HG03469 (cell line): ENCODE data around the gene PRDM12.
"Not testable (repeated sequence)": the region's sequence is repeated elsewhere in the genome, so short reads cannot be mapped to it uniquely, and the experiment has no call there.

ENCODE experiments used
- ATAC-seq: cut with Tn5 transposase; IDR thresholded peaks from one replicate; pipeline ENCODE4 v1.9.1; 2021; ENCODE audit warnings: mild to moderate bottlenecking, moderate library complexity, moderate number of reproducible peaks; ENCODE audit not compliant: unreplicated experiment

The PRDM12 gene

GRCh38 chr9:130663258-130663976, 977 bp upstream of the PRDM12 start:
- ATAC-seq = no peak

- ATAC-seq = no peak
Observed at GRCh38 chr9:130663977-130664250, 480 bp upstream of the PRDM12 start.

DNA sequence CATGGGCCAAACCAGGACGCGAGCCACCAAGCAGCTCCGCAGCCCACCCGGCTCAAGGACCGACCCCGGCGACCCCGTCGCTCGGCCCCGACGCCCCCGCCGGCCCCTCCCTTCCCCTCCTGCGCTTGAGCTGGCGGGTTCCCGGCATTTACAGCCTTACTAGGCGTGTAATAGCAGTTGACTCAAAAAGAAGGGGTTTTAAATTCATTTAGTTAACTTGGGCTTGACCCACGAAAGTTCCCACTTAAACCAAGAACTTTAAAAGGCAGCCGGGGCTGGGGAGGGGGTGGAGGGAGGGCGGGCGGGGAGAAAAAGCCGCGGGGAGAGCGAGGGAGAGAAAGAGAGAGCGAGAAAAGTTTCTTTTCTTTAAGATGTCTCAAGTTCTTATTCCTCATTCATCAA, 636 bp downstream of the PRDM12 start:
- no peak for ATAC-seq

DNA sequence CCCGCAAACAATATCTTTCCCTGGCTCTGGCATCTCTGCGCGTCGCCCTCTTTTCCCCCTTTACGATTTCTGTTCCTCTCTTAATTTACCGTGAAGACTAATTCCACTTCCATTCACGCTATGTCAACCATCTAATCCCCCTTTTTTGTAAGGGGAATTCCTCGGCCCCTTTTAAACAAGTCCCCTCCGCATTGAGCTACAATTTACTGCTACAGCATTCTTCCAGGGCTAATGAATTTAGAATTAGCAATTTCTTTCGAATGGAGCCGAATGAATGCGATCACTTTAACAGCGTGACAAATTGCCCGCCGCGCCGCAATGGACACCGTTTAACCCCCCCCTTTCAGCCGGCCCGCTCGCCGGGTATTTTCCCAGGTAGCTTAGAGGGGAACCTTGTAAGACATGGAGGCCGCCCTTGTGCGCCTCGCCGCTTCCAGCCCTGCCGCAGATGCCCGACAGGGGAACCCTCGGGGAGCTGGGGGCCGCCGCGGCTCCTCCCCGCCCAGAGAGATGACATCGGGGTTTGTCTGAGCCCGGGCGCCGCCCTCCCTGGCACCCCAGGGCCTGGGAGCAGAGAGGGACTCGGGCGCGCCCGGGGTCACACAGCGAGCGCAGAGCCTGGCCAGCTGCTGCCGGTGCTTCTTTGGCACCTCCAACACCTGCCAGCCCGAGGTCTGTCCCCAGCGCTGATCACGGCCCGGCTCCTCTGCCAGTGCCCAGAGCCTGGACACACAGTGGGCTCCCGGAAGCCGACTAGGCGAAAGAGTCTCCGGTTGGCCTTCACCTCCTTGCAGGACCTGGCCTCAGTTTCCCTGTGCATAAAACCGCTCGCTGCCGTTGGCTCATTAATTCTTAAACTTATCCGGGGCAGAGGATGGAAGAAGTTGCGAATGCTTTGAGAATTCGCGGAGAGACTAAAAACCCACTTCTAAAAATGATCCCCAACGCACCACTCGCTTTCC, 1.3 kb downstream of the PRDM12 start:
- no peak for ATAC-seq

DNA sequence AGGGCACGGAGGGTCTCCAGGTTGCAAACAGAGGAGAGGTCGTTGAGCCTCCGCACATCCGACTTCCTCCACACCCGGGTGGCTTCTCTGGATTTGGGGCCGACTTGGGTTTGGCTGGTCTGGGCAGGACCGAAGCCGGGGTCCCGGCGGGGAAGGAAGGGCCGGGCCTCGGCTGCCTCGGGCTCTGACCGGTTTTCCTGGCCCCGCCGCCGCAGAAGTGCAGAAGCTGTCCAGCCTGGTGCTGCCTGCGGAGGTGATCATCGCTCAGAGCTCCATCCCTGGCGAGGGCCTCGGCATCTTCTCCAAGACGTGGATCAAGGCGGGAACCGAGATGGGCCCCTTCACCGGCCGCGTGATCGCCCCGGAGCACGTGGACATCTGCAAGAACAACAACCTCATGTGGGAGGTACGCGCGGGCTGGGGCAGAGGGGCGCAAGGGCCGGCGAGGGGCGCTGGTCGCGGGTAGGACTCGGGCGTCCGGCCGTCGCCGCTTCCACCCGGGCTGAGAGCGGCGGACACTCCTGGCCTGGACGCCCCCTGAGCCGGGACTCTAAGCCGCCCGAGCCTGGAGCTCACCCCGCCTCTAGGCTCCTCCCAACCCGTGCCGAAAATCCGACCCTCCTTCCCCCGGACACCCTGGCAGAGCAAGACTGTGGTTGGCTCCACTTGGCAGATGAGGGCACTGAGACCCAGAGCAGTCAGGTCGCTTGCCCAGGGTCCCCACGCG, 2.2 kb downstream of the PRDM12 start:
- no peak for ATAC-seq

DNA sequence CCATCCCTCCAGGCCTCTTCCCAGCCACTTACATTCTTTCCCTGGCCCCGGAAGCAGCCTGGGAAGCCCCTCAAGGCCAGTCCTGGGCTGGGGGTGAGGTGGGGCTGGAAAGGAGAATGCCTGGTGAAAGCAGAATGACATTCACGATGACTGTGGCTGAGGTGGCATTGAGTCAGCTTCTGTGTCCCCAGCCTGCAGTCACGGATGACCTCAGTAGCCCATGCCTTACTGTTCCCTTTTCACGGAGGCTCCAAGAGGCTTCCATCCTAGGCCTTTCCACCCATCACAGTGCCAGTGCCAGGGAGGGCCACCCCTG, 2.7 kb downstream of the PRDM12 start:
- ATAC-seq = no peak

DNA sequence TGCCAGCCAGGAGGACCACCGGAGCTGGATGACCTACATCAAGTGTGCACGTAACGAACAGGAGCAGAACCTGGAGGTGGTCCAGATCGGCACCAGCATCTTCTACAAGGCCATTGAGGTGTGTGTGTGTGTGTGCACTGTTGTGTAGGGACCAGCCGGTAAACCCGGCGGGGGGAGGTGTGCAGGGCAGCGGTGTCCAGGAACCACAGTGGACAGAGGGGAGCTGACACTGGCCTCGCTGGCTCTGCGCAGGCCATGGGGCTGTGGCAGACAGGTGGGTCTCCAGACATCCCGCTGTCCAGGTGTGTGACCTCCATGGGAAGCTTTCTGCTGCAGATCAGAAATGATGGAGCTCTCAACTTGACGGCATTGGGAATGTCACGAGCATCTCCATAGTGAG, 3.8 kb downstream of the PRDM12 start:
- ATAC-seq = no peak

- no peak for ATAC-seq
Observed at GRCh38 chr9:130668659-130669058, 4.3 kb downstream of the PRDM12 start.

- ATAC-seq = no peak
Observed at GRCh38 chr9:130669965-130670364, 5.6 kb downstream of the PRDM12 start.

- no peak for ATAC-seq
Observed at GRCh38 chr9:130670644-130671043, 6.2 kb downstream of the PRDM12 start.

DNA sequence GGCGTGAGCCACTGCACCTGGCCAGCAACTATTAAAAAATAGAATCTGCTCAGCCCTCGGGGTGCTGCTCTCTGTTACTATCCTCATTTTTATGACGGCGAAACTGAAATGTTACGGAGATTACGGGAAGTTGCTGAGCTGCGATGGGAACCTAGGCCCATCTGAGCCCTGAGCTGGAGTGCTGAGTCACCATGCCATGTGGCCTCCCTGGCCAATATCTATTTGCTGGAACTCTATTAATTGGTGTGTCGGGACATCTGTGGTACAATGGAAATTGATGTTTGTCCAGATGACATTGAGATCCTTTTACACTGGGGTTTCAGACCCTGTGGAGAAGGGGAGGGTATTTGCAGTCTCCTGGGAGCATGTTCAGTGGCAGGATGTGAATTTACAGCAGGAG, 8.1 kb downstream of the PRDM12 start:
- ATAC-seq = no peak

- no peak for ATAC-seq
Observed at GRCh38 chr9:130672933-130673615, 8.7 kb downstream of the PRDM12 start.

- ATAC-seq = no peak
Observed at GRCh38 chr9:130675396-130675795, 11.0 kb downstream of the PRDM12 start.

- no peak for ATAC-seq
Observed at GRCh38 chr9:130677252-130677651, 12.9 kb downstream of the PRDM12 start.

- ATAC-seq = no peak
Observed at GRCh38 chr9:130680836-130681768, 16.7 kb downstream of the PRDM12 start.

DNA sequence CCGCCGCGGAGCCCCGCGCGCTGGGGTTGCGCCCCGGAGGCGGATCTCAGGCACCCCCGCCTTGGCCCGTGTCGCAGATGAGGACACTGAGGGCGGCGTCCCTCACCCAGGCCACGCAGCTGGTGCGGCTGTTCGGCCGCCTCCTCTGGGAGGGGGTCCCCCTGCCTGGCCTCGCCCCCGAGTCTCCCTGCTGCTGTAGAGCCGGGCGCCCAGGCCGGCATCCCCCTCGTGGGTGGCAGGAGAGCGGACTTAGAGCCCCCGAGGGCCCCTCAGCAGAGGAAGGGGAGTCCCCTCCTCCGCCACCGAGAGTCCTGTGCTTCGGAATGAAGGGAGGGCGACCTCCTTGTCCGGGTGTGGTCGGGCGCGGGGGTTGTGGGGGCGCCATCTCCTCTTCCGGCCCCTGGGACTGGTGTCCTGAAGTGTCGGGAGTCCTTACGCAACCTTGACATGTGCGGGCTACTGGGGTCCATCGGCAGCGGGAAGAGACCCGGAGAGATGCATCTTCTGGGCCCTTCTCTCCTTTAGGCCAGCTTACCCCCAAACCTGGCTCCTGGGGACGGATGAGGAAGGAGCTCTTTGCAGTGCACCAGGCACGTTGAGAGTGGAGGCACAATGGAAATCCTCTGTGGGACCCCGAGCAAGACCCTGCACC, 17.5 kb downstream of the PRDM12 start:
- no peak for ATAC-seq

DNA sequence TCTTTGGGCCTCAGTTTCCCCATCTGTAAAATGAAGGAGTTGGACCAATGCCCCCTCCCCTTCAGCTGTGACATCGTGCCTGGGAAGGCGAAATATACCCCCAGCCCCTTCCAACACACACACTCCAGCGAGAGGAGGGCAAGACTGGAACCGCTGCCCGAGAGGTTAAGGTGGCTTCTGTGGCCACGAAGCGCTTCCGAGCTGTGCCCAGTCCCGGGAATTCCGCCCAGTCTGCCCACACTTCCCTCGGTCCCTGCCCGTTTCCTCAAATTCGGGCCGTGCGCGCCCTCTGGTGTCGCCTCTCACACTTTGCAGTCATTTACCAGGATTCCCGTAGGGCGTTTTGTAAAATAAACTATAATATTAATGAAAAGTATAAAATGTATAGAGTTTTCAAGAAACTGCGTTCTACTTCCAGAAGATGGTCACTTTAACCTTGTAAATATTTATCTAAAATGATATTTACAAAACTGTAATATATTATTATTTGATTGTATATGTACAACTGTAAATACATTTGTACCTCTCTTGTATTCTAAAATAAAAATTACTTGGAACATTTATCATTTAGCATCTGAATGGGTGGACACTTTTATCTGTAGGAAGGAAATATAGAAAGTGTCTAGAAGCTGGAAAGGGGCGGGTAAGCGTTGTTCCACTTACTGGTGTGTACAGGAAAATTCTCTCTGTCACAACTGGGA, 18.2 kb downstream of the PRDM12 start:
- ATAC-seq = no peak

GRCh38 chr9:130685104-130685503, 20.7 kb downstream of the PRDM12 start:
- no peak for ATAC-seq

- ATAC-seq = not testable (repeated sequence)
Observed at GRCh38 chr9:130685945-130686344, 21.6 kb downstream of the PRDM12 start.
